PC-9 (cell line): ENCODE results near the gene GPC2.
"Not testable (repeated sequence)": the region's sequence is repeated elsewhere in the genome, so short reads cannot be mapped to it uniquely, and the experiment has no call there.

ENCODE experiments used
- EZH2 ChIP-seq: fragments of 200-600 bp; sonication (generic); IDR thresholded peaks from 2 replicates; pipeline ENCODE4 v1.8.0; 2017; ENCODE audit warnings: antibody characterized with exemption, low read depth
- TF ChIP-seq, protein P1 (sequence below): fragments of 200-600 bp; sonication (generic); conservative IDR thresholded peaks from 2 replicates; pipeline ENCODE4 v1.6.1; 2017; ENCODE audit warnings: mixed run types, antibody characterized with exemption, mild to moderate bottlenecking, moderate library complexity

- TF ChIP-seq, protein P1, sequence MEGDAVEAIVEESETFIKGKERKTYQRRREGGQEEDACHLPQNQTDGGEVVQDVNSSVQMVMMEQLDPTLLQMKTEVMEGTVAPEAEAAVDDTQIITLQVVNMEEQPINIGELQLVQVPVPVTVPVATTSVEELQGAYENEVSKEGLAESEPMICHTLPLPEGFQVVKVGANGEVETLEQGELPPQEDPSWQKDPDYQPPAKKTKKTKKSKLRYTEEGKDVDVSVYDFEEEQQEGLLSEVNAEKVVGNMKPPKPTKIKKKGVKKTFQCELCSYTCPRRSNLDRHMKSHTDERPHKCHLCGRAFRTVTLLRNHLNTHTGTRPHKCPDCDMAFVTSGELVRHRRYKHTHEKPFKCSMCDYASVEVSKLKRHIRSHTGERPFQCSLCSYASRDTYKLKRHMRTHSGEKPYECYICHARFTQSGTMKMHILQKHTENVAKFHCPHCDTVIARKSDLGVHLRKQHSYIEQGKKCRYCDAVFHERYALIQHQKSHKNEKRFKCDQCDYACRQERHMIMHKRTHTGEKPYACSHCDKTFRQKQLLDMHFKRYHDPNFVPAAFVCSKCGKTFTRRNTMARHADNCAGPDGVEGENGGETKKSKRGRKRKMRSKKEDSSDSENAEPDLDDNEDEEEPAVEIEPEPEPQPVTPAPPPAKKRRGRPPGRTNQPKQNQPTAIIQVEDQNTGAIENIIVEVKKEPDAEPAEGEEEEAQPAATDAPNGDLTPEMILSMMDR = not testable (repeated sequence)
- not testable (repeated sequence) for TF ChIP-seq EZH2
Observed at GRCh38 chr7:100192281-100192862, 15.2 kb upstream of the GPC2 start.
